HL-60/S4 treated with phorbol 12-myristate 13-acetate at 8.2 ng/mL for 4 days and 3 days (cell line): ENCODE results near the gene MYOT.
"Not testable (repeated sequence)": the region's sequence is repeated elsewhere in the genome, so short reads cannot be mapped to it uniquely, and the experiment has no call there.

Experiments
- in situ Hi-C: fragments of 300-500 bp; cut with MboI; formaldehyde crosslinking; loops from 2 replicates; pipeline ENCODE4 v1.15.0; 2022; ENCODE audit warnings: low sequenced_read_pairs

The MYOT gene

GRCh38 chr5:137856201-137856600 lies 11.5 kb upstream of the MYOT start:
- in situ Hi-C loops = no loop called here

- in situ Hi-C loops = no loop called here
Observed at GRCh38 chr5:137856916-137857862, 10.5 kb upstream of the MYOT start.

DNA sequence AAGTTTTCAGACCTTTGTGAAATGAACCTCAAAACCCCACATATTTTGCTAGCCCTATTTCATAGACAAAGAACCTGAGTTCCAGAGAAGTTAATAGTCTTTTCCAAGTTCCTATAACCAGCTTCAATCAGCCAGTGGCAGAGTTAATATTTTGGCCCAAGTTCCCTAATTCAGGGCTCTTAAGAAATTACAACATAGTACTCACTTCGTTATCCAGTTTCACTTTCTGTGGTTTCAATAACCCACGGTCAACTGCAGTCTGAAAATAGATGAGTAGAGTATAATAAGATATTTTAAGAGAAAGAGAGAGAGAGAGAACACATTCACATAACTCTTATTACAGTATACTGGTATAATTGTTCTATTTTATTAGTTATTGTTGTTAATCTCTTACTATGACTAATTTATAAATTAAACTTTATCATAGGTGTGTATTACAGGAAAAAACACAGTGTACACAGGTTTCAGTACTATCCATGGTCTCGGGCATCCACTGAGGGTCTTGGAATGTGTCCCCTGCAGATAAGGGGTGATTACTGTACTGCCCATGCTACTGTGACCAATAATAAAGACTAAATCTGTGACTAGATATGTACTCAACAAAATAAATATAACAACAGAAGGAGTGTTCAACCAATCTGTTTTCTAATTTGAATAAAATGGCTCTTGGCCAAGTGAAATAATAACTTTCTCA lies 9.3 kb upstream of the MYOT start:
- in situ Hi-C loops = no loop called here

DNA sequence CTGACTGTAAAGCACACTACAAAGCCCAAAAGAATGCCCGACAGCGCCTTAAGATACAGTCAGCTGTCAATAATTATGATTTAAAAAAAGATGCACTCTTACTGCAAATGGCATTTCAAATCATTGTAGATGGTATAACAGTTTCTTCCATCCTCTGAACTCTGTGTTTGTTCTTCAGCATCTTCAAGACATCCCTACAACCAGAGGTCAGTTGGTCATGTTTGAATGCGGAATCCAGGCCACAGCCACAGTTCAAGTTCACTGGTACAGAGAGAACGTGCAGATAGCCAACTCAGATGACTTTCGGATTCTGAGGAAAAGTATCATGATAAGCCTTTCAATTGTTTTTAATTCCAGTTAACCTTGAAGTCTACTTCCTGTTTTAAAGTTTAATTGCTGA lies 8.7 kb upstream of the MYOT start:
- in situ Hi-C loops = no loop called here

DNA sequence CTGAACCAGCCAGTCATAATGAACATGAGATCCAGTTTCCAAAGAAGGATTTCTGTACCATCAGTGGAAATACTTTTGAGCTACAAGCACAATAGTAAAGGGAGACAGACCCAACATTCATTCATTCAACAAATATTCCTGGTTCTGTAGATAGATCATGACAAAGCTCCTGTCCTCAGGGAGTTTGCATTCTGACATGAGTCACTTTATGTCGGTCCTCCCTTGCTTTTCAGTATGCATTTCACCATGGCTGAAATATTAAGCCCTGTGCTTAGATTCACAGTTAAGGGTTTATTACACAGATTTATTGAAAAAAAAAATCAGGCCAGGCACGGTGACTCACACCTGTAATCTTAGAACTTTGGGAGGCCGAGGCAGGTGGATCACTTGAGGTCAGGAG lies 5.4 kb upstream of the MYOT start:
- in situ Hi-C loops = no loop called here

- in situ Hi-C loops = not testable (repeated sequence)
Observed at GRCh38 chr5:137863653-137864052, 4.0 kb upstream of the MYOT start.

GRCh38 chr5:137866541-137867388 lies 895 bp upstream of the MYOT start:
- in situ Hi-C loops = no loop called here

- in situ Hi-C loops = no loop called here
Observed at GRCh38 chr5:137870647-137871339, 3.1 kb downstream of the MYOT start.

GRCh38 chr5:137871571-137871970 lies 3.9 kb downstream of the MYOT start:
- in situ Hi-C loops = no loop called here

DNA sequence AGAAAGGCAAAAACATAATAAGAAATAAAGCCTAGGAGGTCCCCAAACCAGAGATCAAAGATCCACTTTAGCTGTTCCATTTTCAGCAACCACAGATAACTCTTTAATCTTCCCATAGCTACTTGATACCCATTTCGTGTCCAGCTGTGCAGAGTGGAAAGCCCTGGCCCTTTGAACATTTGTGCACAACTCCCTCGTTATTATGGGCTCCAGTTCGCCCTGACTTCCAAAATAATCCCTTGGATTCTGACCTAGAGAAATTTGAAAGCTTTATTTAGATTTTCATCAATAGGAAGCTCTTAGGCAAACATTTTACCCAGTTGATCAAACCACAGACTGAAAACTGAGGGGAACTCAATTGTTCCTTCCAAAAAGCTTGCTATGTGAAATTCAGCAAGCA lies 4.8 kb downstream of the MYOT start:
- in situ Hi-C loops = no loop called here

GRCh38 chr5:137876101-137876500 lies 8.4 kb downstream of the MYOT start:
- in situ Hi-C loops = no loop called here

DNA sequence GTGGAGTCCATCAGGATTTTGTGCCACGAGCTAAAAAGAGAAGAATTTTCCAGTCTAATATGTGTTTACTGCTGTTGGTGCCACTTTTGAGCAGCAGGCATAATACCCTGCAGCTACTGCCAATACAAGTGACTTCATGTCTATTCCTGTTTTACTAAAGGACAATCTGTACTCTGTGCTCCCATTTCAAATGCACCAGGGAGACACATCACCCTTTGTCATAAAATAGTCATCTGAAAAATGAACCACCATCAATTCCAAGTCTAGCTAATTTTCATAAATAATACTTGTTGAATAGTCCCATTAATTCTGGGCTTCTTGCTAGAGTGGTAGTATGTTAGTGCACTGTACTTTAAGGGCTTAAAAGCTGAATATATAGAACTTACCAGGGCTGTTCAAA lies 12.7 kb downstream of the MYOT start:
- in situ Hi-C loops = no loop called here

GRCh38 chr5:137887831-137888230 lies 20.2 kb downstream of the MYOT start:
- in situ Hi-C loops = no loop called here

GRCh38 chr5:137888466-137888862 lies 20.8 kb downstream of the MYOT start:
- in situ Hi-C loops = no loop called here

GRCh38 chr5:137888863-137889759 lies 21.5 kb downstream of the MYOT start, which contains the start of gene PKD2L2:
Gene PKD2L2, plus strand, starts transcription at chr5:137889457. Its CDS starts 35 bp downstream, at chr5:137889492.
- in situ Hi-C loops = no loop called here

- in situ Hi-C loops = no loop called here
Observed at GRCh38 chr5:137890845-137891244, 23.2 kb downstream of the MYOT start.

DNA sequence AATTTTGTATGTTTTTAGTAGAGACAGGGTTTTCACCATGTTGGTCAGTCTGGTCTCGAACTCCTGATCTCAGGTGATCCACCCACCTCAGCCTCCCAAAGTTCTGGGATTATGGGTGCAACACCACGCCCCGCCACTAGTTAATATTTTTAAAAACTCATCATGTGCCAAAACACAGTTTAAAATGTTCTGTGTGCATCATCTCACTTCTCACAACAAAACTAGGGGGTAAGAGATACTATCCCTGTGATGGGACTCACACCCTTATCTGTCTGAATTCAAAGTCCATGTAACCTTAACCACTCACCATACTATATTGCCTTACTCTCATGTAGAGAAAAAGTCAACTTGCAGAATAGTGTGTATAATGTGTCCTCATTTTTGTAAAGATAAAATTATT lies 24.2 kb downstream of the MYOT start:
- in situ Hi-C loops = no loop called here

GRCh38 chr5:137894586-137894985 lies 26.9 kb downstream of the MYOT start:
- in situ Hi-C loops = no loop called here

DNA sequence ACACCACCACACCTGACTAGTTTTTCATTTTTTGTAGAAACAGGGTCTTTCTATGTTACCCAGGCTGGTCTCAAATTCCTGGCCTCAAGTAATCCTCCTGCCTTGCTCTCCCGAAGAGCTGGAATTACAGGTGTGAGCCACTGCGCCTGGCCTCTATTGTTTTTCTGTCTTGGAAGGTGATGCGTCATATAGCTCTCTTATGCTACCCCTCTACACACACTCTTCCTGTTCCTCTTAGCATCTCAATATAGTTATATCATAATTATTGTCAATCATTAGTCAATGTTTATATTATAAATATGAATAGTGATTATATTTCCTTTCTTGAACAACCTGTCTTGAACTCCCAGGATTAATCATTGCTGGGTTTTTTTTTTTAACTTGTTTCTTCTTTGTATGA lies 28.9 kb downstream of the MYOT start:
- in situ Hi-C loops = no loop called here

- in situ Hi-C loops = no loop called here
Observed at GRCh38 chr5:137899493-137899892, 31.8 kb downstream of the MYOT start.
